ENCODE measurements around the gene TRIM31. TPM values are rescaled to one million over a fixed set of nuclear protein-coding genes. Genes with fewer than 3 reads are reported as not detected.

Gene TRIM31
- polyA plus RNA-seq, 1 experiment, result not detected

DNA sequence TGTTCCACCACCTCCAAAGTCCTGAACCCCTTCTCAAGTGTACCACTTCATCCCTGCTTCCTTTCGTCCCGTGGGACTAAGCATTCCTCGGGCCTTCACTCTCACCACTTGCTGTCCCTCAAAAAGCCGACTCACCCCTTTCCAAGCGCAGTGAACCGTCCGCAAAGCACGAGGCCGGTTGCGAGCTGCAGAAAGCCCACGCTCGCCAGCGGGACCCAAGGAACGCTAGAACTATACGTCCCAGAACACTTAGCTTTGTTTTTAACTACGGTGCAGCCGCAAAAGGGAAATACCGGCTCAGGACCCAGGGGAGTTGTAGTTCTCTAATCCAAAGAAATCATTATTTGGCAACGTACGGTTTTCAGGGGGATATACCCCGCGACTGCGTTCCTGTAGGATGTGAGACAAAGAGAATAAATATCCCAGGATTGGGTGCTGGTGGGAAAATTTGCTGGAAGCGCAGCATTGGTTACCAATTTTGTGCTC is 52.2 kb downstream of the TRIM31 start:
- Histone ChIP-seq H3K36me3 (ENCODE audit: control insufficient read depth, insufficient read depth, low read length) (0 out of 2 replicates have a peak, but pooled peaks cover 2% of the 10 kb centered on the region), H3K27me3 (ENCODE audit: control insufficient read depth, insufficient read depth, low read length) (no peaks in the 10 kb centered on the region), H3K4me3 (ENCODE audit: low read depth, low read length) (peak overlapping the region; percentile 65)
- TF ChIP-seq, protein P1, sequence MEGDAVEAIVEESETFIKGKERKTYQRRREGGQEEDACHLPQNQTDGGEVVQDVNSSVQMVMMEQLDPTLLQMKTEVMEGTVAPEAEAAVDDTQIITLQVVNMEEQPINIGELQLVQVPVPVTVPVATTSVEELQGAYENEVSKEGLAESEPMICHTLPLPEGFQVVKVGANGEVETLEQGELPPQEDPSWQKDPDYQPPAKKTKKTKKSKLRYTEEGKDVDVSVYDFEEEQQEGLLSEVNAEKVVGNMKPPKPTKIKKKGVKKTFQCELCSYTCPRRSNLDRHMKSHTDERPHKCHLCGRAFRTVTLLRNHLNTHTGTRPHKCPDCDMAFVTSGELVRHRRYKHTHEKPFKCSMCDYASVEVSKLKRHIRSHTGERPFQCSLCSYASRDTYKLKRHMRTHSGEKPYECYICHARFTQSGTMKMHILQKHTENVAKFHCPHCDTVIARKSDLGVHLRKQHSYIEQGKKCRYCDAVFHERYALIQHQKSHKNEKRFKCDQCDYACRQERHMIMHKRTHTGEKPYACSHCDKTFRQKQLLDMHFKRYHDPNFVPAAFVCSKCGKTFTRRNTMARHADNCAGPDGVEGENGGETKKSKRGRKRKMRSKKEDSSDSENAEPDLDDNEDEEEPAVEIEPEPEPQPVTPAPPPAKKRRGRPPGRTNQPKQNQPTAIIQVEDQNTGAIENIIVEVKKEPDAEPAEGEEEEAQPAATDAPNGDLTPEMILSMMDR (IDR thresholded peaks at IDR 0.05; ENCODE audit: insufficient read depth, low read depth, low read length), result no peak
- ChIA-PET CTCF (interaction anchor here (1.0 to 1.8 kb wide), 4 partner anchors 8 to 208 kb away, joined by 3 to 5 read pairs (median 4); no protein-coding TSS in a partner anchor), POLR2A (no interaction called here)
- no peak for DNase-seq (ENCODE audit: low read depth)

DNA sequence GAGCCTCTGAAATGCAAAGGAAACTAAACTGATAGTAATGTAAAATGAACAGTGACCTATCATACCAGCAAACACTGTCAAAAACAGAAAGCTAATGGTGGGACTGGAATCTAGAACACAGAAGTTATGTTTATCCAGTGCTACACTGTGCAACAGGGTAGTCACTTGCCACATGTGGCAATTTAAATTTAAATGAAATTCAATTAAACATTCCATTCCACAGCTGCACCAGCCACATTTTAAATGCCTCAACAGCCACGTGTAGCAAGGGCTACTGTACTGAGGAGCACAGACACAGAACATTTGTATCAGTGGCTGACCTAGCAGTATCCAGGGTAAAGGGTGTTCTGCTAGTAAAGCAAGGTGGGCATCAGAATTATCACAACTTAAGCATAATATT is 57.4 kb downstream of the TRIM31 start:
- CTCF ChIA-PET, result no interaction called here
- no peak overlapping the region for H3K4me3 ChIP-seq (ENCODE audit: low read depth, low read length)
- TF ChIP-seq, protein P1 (IDR thresholded peaks at IDR 0.05; ENCODE audit: insufficient read depth, low read depth, low read length), result no peak
- 0 out of 2 replicates have a peak, but pooled peaks cover 3% of the 10 kb centered on the region for H3K36me3 ChIP-seq (ENCODE audit: control insufficient read depth, insufficient read depth, low read length)
- DNase-seq (ENCODE audit: low read depth), result no peak
- POLR2A ChIA-PET, result no interaction called here
- H3K27me3 ChIP-seq (ENCODE audit: control insufficient read depth, insufficient read depth, low read length), result no peaks in the 10 kb centered on the region

DNA sequence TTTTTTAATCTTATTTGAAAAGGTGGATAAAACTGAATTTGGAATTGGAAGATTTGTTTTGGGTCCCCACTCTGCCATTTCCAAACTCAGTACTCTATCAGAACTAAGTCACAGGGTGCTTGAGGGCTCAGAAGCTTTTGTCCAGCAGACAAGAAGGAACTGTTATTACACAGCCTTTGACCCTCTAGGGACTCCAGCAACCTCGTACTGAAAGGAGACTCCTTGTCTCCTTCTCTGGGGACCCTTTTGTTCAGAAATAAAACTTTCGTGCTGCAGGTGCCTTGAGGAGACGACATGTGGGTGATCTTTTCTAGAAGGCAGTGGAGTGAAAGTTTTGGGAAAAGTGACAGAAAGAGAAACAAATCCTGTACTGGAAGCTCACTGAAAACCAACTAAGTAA is 59.2 kb downstream of the TRIM31 start:
- ChIA-PET CTCF (no interaction called here), POLR2A (no interaction called here)
- H3K27me3 ChIP-seq (ENCODE audit: control insufficient read depth, insufficient read depth, low read length), result no peaks in the 10 kb centered on the region
- no peak overlapping the region for H3K4me3 ChIP-seq (ENCODE audit: low read depth, low read length)
- TF ChIP-seq, protein P1 (IDR thresholded peaks at IDR 0.05; ENCODE audit: insufficient read depth, low read depth, low read length), result no peak
- no peak for DNase-seq (ENCODE audit: low read depth)
- 0 out of 2 replicates have a peak, but pooled peaks cover 3% of the 10 kb centered on the region for H3K36me3 ChIP-seq (ENCODE audit: control insufficient read depth, insufficient read depth, low read length)

Small RNA genes within 50 kb of the gene (small RNA-seq; reads per million reads assigned to genes)
- gene RF00554 (ENCODE audit: insufficient read length, low read depth, low replicate concordance), result not detected
- not detected for gene RF02219 (ENCODE audit: insufficient read length, low read depth, low replicate concordance)
- not detected for gene RF02220 (ENCODE audit: insufficient read length, low read depth, low replicate concordance)

Other genes starting within 250 kb of the TRIM31 start
- gene HLA-A, start 170.6 kb downstream of the TRIM31 start, polyA plus RNA-seq (2011; rRNA removed), result 505 and 737 TPM in 2 replicates
- 23.4 and 28.6 TPM in 2 replicates for gene POLR1H, start 51.8 kb downstream of the TRIM31 start, polyA plus RNA-seq (2011; rRNA removed)
- gene PPP1R11, start 45.9 kb downstream of the TRIM31 start, polyA plus RNA-seq (2011; rRNA removed), result 56.4 and 70.2 TPM in 2 replicates
- gene RNF39, start 37.3 kb downstream of the TRIM31 start, polyA plus RNA-seq (2011; rRNA removed), result not detected in 2 replicates
- gene TRIM40, start 23.1 kb upstream of the TRIM31 start, polyA plus RNA-seq (2011; rRNA removed), result not detected in 2 replicates
- not detected in 2 replicates for gene TRIM10, start 48.1 kb upstream of the TRIM31 start, polyA plus RNA-seq (2011; rRNA removed)
- gene TRIM15, start 50.5 kb upstream of the TRIM31 start, polyA plus RNA-seq (2011; rRNA removed), result not detected in 2 replicates
- gene TRIM26, start 100.3 kb upstream of the TRIM31 start, polyA plus RNA-seq (2011; rRNA removed), result 31.8 and 41.8 TPM in 2 replicates
- 7.4 and 8.1 TPM in 2 replicates for gene TRIM39, start 213.8 kb upstream of the TRIM31 start, polyA plus RNA-seq (2011; rRNA removed)
- gene RPP21, start 232.1 kb upstream of the TRIM31 start, polyA plus RNA-seq (2011; rRNA removed), result 28.3 and 29.0 TPM in 2 replicates

Data from BJ (cell line).